ENCODE measurements around the gene VTI1A. TPM values are rescaled to one million over a fixed set of nuclear protein-coding genes. Genes with fewer than 3 reads are reported as not detected.
"Not testable (repeated sequence)": the region's sequence is repeated elsewhere in the genome, so short reads cannot be mapped to it uniquely, and the experiment has no call there.

VTI1A gene
- total RNA-seq, 1 donor from 2014 or later: 20.5 TPM

DNA sequence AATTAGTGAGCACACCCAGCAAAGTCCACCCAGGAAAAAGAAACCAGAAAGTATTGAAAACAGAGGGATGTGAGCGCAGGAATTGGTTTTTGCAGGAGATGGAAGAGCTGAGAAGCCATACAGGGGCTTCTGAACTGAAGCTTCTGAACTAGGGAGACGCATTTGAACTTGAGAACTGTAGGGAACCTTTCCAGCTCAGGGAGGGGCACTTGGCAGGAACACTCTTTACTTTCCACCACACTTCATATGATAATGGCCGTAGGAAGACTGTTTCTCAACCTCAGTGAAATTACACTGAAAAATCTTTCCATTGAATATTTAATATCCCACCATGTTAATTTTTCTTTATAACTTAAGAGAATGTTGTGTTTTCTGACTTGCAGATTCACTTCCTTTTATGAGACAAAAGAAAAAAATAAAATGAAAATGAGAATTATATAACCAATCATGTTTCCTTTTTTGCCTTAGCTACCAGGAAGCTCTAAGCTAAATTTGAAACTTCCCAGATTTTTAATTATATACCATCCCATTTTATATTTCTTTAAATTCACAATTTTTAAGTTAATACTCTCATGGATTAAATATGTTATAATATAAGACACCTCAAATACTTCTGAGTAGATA is 404.7 kb downstream of the VTI1A start:
- intact Hi-C loops (cut with DNase I): no loop called here
- no peak for DNase-seq (ENCODE audit: low spot score)

DNA sequence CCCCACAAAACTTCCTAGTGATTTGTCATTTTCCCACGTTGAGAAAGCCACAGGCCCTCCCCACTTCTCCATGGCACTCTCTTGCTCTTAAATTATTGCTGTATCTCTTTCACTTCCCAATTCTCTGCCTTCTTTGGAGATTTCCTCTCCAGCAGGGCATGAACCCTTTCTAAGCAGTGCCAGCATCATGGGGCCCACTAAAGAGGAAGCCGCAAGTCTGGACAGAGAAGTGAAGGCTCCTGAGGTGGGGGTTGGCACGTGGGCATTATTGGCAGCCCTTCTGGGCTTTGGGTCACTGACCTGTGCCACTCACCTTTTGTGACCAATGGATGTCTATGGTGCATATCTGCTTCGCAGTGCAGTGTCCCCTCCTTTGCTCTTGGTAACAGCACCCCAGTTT is 405.3 kb downstream of the VTI1A start:
- DNase-seq (ENCODE audit: low spot score): no peak

DNA sequence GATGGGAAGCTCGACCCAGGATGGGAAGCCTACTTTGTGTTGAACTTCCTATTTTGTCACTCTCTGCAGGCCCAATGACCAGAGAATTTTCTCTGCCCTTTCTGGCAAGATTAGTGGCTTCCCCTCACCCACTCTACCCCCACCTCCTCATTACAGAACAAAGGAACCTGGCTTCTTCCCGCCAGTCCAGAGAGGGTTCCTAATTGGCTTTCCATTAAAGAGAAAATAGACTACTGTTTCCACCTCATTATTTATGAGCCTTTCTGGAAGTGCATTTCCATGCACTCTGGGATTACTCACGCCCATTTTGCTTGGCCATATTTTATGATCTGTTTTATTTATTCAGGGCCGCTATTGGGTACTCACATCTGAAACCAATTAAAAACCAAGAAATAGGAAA is 408.1 kb downstream of the VTI1A start:
- intact Hi-C loops (cut with DNase I): no loop called here
- no peak for DNase-seq (ENCODE audit: low spot score)

More for the DNA sequence above, 405.3 kb downstream of the VTI1A start:
- intact Hi-C loops (cut with DNase I): no loop called here

DNA sequence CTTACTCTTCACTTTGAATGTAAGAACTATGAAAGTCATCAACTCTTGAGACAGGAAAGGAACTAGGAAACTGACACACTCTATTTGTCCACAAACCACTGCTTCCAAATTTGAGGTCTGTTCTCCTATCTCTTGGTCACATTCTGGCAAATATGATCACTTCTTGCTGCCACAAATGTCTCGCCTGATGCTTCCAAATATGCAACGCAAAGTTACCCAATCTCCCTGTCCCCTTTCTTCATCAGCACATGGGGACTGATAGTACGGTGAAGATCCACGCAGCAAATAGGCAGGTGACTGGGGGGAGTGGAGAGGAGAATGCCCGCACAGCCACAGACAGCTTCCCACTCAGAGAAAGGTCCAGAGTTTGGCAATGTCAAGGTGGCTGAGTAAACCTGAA is 410.5 kb downstream of the VTI1A start:
- intact Hi-C loops (cut with DNase I): no loop called here
- no peak for DNase-seq (ENCODE audit: low spot score)

DNA sequence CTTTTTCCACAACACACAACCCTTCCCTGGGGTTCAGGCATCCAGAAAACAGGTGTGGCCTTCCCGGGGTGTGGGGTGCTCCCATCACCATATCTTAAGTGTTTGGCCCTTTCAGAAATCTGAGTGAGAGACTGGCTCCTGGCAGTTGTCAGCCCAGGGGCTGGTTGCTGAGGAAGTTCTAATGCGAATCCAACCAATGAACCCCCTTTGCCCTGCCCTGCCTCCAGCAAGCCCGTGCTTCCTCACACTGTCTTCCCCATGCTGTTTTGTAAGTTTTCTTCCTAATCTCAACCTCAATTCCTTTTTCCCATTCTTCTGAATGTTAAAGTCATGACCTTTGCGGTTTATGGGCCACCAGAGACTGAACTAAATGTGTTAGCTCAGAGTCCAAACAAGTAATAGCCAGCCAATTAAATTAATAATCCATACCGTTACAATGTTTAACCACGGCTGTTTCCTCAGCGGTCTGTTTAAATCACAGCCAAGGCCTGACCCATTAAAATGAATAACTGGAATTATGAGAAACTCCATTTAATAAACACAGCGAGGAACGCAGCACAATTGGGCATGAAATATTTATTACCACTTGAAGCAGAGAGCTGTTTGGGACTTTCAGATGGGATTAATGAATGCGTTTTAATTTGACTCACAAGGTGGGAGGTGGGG is 412.1 kb downstream of the VTI1A start:
- DNase-seq (ENCODE audit: low spot score): no peak
- intact Hi-C loops (cut with DNase I): no loop called here

DNA sequence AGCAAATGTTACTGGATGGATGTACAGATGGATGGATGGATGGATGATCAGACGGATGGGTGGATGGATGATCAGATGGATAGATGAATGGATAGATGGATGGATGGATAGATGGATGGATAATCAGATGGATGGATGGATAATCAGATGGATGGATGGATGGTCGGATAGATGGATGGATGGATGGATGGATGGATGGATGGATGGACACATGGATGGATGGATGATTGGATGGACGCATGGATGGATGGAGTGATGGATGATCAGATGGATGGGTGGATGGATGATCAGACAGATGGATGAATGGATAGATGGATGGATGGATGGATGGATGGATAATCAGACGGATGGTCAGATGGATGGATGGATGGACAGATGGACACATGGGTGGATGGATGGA is 412.8 kb downstream of the VTI1A start:
- DNase-seq (ENCODE audit: low spot score): no peak
- intact Hi-C loops (cut with DNase I): no loop called here

DNA sequence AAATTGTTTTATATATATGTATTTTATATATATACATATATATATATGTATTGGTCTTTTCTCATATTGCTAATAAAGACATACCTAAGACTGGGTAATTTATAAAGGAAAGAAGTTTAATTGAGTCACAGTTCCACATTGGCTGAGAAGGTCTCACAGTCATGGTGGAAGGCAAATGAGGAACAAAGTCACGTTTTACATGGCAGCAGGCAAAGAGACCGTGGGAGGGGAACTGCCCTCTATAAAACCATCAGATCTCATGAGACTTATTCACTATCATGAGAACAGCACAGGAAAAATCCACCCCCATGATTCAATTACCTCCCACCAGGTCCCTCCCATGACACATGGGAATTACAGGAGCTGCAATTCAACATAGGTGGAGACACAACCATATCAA is 416.4 kb downstream of the VTI1A start:
- intact Hi-C loops (cut with DNase I); DNase-seq (ENCODE audit: low spot score): not testable (repeated sequence)

Small RNAs within 50 kb of the gene (microRNA-seq; reads per million reads assigned to microRNA genes)
- gene MIR4295: not detected

Other genes starting within 250 kb of the VTI1A start
- gene TECTB, start 163.8 kb upstream of the VTI1A start, total RNA-seq: not detected
- 5.1 TPM for gene ACSL5, start 73.1 kb upstream of the VTI1A start, total RNA-seq
- gene ZDHHC6, start 301 bp upstream of the VTI1A start, total RNA-seq: 18.3 TPM

Measured in cardiac septum (tissue), 1 donor.